HepG2 (cell line): ENCODE measurements around the gene TYMP. TPM values are rescaled to one million over a fixed set of nuclear protein-coding genes. Genes with fewer than 3 reads are reported as not detected.

Source experiments
- ELF1 ChIP-seq: sonication (generic); formaldehyde crosslinking; IDR thresholded peaks from 2 replicates; pipeline ENCODE4 v1.4.0; 2020; ENCODE audit warnings: missing genetic modification reagents
- ERF ChIP-seq: IDR thresholded peaks from 2 replicates; pipeline ENCODE4 v1.6.1; 2018; ENCODE audit warnings: missing biosample characterization, missing genetic modification reagents
- FOXO1 ChIP-seq: sonication (generic); formaldehyde crosslinking; IDR thresholded peaks from 2 replicates; pipeline ENCODE4 v1.4.0; 2020; ENCODE audit warnings: missing genetic modification reagents
- FOXP1 ChIP-seq, 2 experiments: fragments of 450-650 bp in 1 of 2; IDR thresholded peaks; 2 replicates each; pipeline ENCODE4 v1.6.1; 2017 to 2018; ENCODE audit warnings: antibody characterized with exemption in 1 of 2
- KMT2A ChIP-seq: sonication (generic); formaldehyde crosslinking; IDR thresholded peaks from 2 replicates; pipeline ENCODE4 v1.4.0; 2020; ENCODE audit warnings: missing genetic modification reagents
- PCBP1 ChIP-seq: fragments of 200-400 bp; formaldehyde crosslinking; IDR thresholded peaks from 2 replicates; pipeline ENCODE4 v1.6.1; 2017; ENCODE audit warnings: mild to moderate bottlenecking, low read depth, low read length, borderline replicate concordance
- PHF21A ChIP-seq: sonication (generic); formaldehyde crosslinking; IDR thresholded peaks from 2 replicates; pipeline ENCODE4 v1.5.0; 2020; ENCODE audit warnings: mild to moderate bottlenecking, missing genetic modification reagents
- RFX1 ChIP-seq: fragments of 450-650 bp; IDR thresholded peaks from 2 replicates; pipeline ENCODE4 v1.6.1; 2017
- SAFB2 ChIP-seq: sonication (generic); formaldehyde crosslinking; IDR thresholded peaks from 2 replicates; pipeline ENCODE4 v1.5.1; 2020; ENCODE audit warnings: missing genetic modification reagents, low read depth, mild to moderate bottlenecking, borderline replicate concordance
- SKI ChIP-seq: fragments of 450-650 bp; IDR thresholded peaks from one replicate; pipeline ENCODE4 v1.6.1; 2018; ENCODE audit warnings: mild to moderate bottlenecking; ENCODE audit not compliant: partially characterized antibody
- SMARCE1 ChIP-seq: fragments of 450-650 bp; IDR thresholded peaks from 2 replicates; pipeline ENCODE4 v1.6.1; 2017; ENCODE audit warnings: borderline replicate concordance
- ZBTB38 ChIP-seq: sonication (generic); formaldehyde crosslinking; IDR thresholded peaks from 2 replicates; pipeline ENCODE4 v1.5.1; 2020; ENCODE audit warnings: mild to moderate bottlenecking, missing genetic modification reagents
- ZFP36L2 ChIP-seq: sonication (generic); formaldehyde crosslinking; IDR thresholded peaks from 2 replicates; pipeline ENCODE4 v1.4.0; 2020; ENCODE audit warnings: missing genetic modification reagents
- ZFX ChIP-seq: sonication (generic); formaldehyde crosslinking; IDR thresholded peaks from 2 replicates; pipeline ENCODE4 v1.4.0; 2020; ENCODE audit warnings: mild to moderate bottlenecking, low read depth, missing genetic modification reagents, moderate library complexity
- ZNF207 ChIP-seq: fragments of 450-650 bp; IDR thresholded peaks from 2 replicates; pipeline ENCODE4 v1.6.1; 2016; ENCODE audit warnings: antibody characterized with exemption, borderline replicate concordance
- ZNF329 ChIP-seq: sonication (generic); formaldehyde crosslinking; IDR thresholded peaks from 2 replicates; pipeline ENCODE4 v1.9.0; 2021; ENCODE audit warnings: low read depth, mild to moderate bottlenecking, missing genetic modification reagents
- ZNF556 ChIP-seq: sonication (generic); formaldehyde crosslinking; IDR thresholded peaks from 2 replicates; pipeline ENCODE4 v1.4.0; 2020; ENCODE audit warnings: mild to moderate bottlenecking, missing genetic modification reagents, borderline replicate concordance
- ZNF788 ChIP-seq: sonication (generic); formaldehyde crosslinking; IDR thresholded peaks from 2 replicates; pipeline ENCODE4 v1.5.0; 2020; ENCODE audit warnings: mild to moderate bottlenecking, missing genetic modification reagents, borderline replicate concordance
- ZNF841 ChIP-seq: sonication (generic); formaldehyde crosslinking; IDR thresholded peaks from 2 replicates; pipeline ENCODE4 v1.8.1; 2023; ENCODE audit warnings: missing genetic modification reagents, borderline replicate concordance
- polyA plus RNA-seq, 8 experiments: library from polyadenylated mRNA; depleted of rRNA in 3 of 8; stranded (reverse) in 7 of 8; unstranded in 1 of 8; fragments of >200 nt; fragmentation: Illumina TruSeq in 4 of 8; extraction: Trizol in 4 of 8; gene quantifications; 2 replicates each; pipeline versions ENCODE4 v1.2.1 to v1.2.3, GENCODE V29; 2011 to 2016; ENCODE audit warnings: low read depth in 4 of 8, missing spikeins in 1 of 8, mixed read lengths in 1 of 8; ENCODE audit not compliant: insufficient read depth in 1 of 8
- total RNA-seq, 5 experiments: library from RNA; depleted of rRNA; stranded (reverse); fragments of >200 nt; fragmentation: Illumina TruSeq; extraction: Trizol; gene quantifications; 2 replicates each; pipeline ENCODE4 v1.2.3, GENCODE V29; 2016; ENCODE audit warnings: low read depth in 1 of 5
- TF ChIP-seq, protein P1 (sequence below), 2 experiments: sonication (generic) in 1 of 2; formaldehyde crosslinking in 1 of 2; IDR thresholded peaks; 2 replicates each; pipeline versions ENCODE4 v1.6.1 to v1.9.0; 2014 to 2022; ENCODE audit warnings: antibody characterized with exemption in 1 of 2, borderline replicate concordance in 1 of 2, inconsistent platforms in 1 of 2, low read depth in 1 of 2, missing genetic modification reagents in 1 of 2
- TF ChIP-seq, protein P2 (sequence below): sonication (generic); formaldehyde crosslinking; IDR thresholded peaks from 2 replicates; pipeline ENCODE4 v1.5.1; 2020; ENCODE audit warnings: mild to moderate bottlenecking, missing genetic modification reagents, moderate library complexity
- TF ChIP-seq, protein P3 (sequence below): sonication (generic); formaldehyde crosslinking; IDR thresholded peaks from 2 replicates; pipeline ENCODE4 v1.4.0; 2020; ENCODE audit warnings: missing genetic modification reagents, borderline replicate concordance

Gene TYMP
- total and polyA plus RNA-seq, 2 of the 13 experiments (the other 11 are each of a cell fraction or from before 2014, with no cell fraction given) = 3.9 to 4.3 TPM

DNA sequence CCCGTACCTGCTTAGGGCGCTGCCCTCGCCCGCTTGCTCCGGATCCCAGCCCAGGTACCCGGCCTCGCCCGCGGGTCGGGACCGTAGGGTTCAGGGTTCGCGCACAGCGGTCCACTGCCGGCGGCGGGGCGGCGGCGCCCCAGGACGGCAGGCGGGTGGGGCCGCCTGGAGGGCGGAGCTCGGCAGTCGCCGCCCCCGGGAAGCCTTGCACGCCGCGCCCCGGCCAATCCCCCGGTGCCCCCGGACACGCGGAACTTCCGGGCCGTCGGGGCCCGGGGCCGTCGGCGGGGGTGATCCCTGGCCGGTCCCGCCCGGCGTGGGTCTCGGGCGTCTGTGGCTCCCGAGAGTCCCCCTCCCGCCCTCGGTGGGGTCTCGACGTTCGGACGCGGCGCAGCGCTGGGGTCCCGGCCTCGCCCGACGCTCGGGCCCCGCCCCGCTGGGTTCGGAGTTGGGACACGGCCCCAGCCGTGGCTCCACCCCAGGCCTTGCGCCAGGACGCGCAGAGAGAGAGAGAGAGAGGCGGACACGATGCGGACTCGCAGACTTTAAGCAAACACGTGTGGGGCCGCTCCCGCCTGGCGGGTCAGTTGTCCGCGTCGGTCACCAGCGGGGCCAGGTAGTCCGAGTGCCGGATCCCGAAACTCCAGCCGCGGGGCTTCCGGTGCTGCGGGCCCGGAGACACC, at the start of gene TYMP (continued):
- TF ChIP-seq SMARCE1 (no peak), RFX1 (no peak), ZNF329 (CRISPR knock-in tag) (peak; percentile 15; the same call in 1 of the 2 replicates), ZNF788 (CRISPR knock-in tag) (peak; percentile 77), ZFP36L2 (CRISPR knock-in tag) (no peak), ZFX (CRISPR knock-in tag) (no peak), ZNF841 (CRISPR knock-in tag) (no peak), ZNF207 (no peak), ZBTB38 (CRISPR knock-in tag) (peak; percentile 6), PCBP1 (0 out of 2 replicates have a peak, but pooled peaks have one; percentile 1), ZNF556 (peak; percentile 5; the same call in 1 of the 2 replicates), PHF21A (no peak; the same call in 1 of the 2 replicates), FOXP1 (IDR thresholded peaks at IDR 0.05) (no peak), FOXP1 (CRISPR knock-in tag; IDR thresholded peaks at IDR 0.05) (0 out of 2 replicates have a peak, but pooled peaks have one; percentile 12), ERF (CRISPR knock-in tag) (0 out of 2 replicates have a peak, but pooled peaks have one; percentile 34), SAFB2 (CRISPR knock-in tag) (peak; percentile 13; the same call in 1 of the 2 replicates), ELF1 (CRISPR knock-in tag) (peak; percentile 50), SKI (peak; percentile 78), FOXO1 (CRISPR knock-in tag) (peak; percentile 71), KMT2A (CRISPR knock-in tag) (peak; percentile 52; the same call in 1 of the 2 replicates)
- TF ChIP-seq, protein P1, sequence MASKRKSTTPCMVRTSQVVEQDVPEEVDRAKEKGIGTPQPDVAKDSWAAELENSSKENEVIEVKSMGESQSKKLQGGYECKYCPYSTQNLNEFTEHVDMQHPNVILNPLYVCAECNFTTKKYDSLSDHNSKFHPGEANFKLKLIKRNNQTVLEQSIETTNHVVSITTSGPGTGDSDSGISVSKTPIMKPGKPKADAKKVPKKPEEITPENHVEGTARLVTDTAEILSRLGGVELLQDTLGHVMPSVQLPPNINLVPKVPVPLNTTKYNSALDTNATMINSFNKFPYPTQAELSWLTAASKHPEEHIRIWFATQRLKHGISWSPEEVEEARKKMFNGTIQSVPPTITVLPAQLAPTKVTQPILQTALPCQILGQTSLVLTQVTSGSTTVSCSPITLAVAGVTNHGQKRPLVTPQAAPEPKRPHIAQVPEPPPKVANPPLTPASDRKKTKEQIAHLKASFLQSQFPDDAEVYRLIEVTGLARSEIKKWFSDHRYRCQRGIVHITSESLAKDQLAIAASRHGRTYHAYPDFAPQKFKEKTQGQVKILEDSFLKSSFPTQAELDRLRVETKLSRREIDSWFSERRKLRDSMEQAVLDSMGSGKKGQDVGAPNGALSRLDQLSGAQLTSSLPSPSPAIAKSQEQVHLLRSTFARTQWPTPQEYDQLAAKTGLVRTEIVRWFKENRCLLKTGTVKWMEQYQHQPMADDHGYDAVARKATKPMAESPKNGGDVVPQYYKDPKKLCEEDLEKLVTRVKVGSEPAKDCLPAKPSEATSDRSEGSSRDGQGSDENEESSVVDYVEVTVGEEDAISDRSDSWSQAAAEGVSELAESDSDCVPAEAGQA (IDR thresholded peaks at IDR 0.05; ENCODE audit: low read depth) = no peak
- TF ChIP-seq, protein P1 (CRISPR knock-in tag; IDR thresholded peaks at IDR 0.05; ENCODE audit: borderline replicate concordance) = no peak
- TF ChIP-seq, protein P2, sequence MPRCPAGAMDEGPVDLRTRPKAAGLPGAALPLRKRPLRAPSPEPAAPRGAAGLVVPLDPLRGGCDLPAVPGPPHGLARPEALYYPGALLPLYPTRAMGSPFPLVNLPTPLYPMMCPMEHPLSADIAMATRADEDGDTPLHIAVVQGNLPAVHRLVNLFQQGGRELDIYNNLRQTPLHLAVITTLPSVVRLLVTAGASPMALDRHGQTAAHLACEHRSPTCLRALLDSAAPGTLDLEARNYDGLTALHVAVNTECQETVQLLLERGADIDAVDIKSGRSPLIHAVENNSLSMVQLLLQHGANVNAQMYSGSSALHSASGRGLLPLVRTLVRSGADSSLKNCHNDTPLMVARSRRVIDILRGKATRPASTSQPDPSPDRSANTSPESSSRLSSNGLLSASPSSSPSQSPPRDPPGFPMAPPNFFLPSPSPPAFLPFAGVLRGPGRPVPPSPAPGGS = 0 out of 2 replicates have a peak, but pooled peaks have one; percentile 7
- TF ChIP-seq, protein P3, sequence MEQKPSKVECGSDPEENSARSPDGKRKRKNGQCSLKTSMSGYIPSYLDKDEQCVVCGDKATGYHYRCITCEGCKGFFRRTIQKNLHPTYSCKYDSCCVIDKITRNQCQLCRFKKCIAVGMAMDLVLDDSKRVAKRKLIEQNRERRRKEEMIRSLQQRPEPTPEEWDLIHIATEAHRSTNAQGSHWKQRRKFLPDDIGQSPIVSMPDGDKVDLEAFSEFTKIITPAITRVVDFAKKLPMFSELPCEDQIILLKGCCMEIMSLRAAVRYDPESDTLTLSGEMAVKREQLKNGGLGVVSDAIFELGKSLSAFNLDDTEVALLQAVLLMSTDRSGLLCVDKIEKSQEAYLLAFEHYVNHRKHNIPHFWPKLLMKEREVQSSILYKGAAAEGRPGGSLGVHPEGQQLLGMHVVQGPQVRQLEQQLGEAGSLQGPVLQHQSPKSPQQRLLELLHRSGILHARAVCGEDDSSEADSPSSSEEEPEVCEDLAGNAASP (CRISPR knock-in tag) = 0 out of 2 replicates have a peak, but pooled peaks have one; percentile 47
